IMR-90 (cell line): ENCODE results near the gene DNAJB8. TPM values are rescaled to one million over a fixed set of nuclear protein-coding genes. Genes with fewer than 3 reads are reported as not detected.

Experiments used
- ATAC-seq: fragments of 200-7000 bp; cut with Tn5 transposase; 2 replicates; pipeline ENCODE4 v1.9.1; 2020; ENCODE audit warnings: low read depth, mild to moderate bottlenecking, moderate library complexity
- BruUV-seq: library from RNA; stranded (reverse); fragments of 400-500 nt; replicated peaks from 2 replicates; lab custom pipeline; 2021; lab: Mats Ljungman, UMichigan
- CTCF ChIA-PET: fragments of 300-600 bp; formaldehyde crosslinking; extraction: SDS; loops from one replicate; lab custom pipeline; 2021; ENCODE audit warnings: antibody characterized with exemption; lab: Yijun Ruan, JAX
- POLR2A ChIA-PET: fragments of 300-600 bp; sonication (Branson Sonifier 250); formaldehyde crosslinking; loops from one replicate; lab custom pipeline; 2022; ENCODE audit warnings: antibody characterized with exemption; ENCODE audit not compliant: unreplicated experiment; lab: Charles Lee
- DNase-seq: peaks from one replicate; pipeline ENCODE4 v3.0.0; 2013
- H2AFZ ChIP-seq: replicated peaks from 2 replicates; pipeline ENCODE3; 2013; ENCODE audit warnings: low read length, mild to moderate bottlenecking; ENCODE audit not compliant: poor library complexity
- H2AK5ac ChIP-seq: 2 replicates; pipeline ENCODE4 v1.6.1; 2013; ENCODE audit warnings: low read depth, low read length, inconsistent platforms
- H2AK9ac ChIP-seq: replicated peaks from 2 replicates; pipeline ENCODE3; 2013; ENCODE audit warnings: mild to moderate bottlenecking, low read depth, low read length, moderate library complexity; ENCODE audit not compliant: poor library complexity
- H2BK120ac ChIP-seq: 2 replicates; pipeline ENCODE4 v1.6.1; 2013; ENCODE audit warnings: low read depth, low read length, inconsistent platforms
- H2BK15ac ChIP-seq: 3 replicates; pipeline ENCODE4 v1.6.1; 2013; ENCODE audit warnings: low read depth, low read length, inconsistent platforms
- H2BK20ac ChIP-seq: 2 replicates; pipeline ENCODE4 v1.6.1; 2013; ENCODE audit warnings: low read depth, mild to moderate bottlenecking, inconsistent platforms, low read length, moderate library complexity
- H2BK5ac ChIP-seq: 2 replicates; pipeline ENCODE4 v1.6.1; 2013; ENCODE audit warnings: mild to moderate bottlenecking, low read depth, low read length, inconsistent platforms; ENCODE audit not compliant: poor library complexity, severe bottlenecking
- H3K14ac ChIP-seq: replicated peaks from 2 replicates; pipeline ENCODE4 v1.6.1; 2013; ENCODE audit warnings: low read depth, low read length, inconsistent platforms
- H3K18ac ChIP-seq: 2 replicates; pipeline ENCODE4 v1.6.1; 2013; ENCODE audit warnings: low read depth, low read length, control low read depth
- H3K23ac ChIP-seq: 2 replicates; pipeline ENCODE4 v1.6.1; 2013; ENCODE audit warnings: low read depth, low read length, inconsistent platforms
- H3K27ac ChIP-seq: 2 replicates; pipeline ENCODE4 v1.5.1; 2013; ENCODE audit warnings: mild to moderate bottlenecking, control low read depth, low read length; ENCODE audit not compliant: insufficient read depth
- H3K27me3 ChIP-seq: 2 replicates; pipeline ENCODE4 v1.6.1; 2013; ENCODE audit warnings: low read length; ENCODE audit not compliant: control insufficient read depth, insufficient read depth
- H3K36me3 ChIP-seq: 2 replicates; pipeline ENCODE4 v1.6.1; 2013; ENCODE audit warnings: low read length, mixed read lengths; ENCODE audit not compliant: control insufficient read depth, insufficient read depth
- H3K4ac ChIP-seq: 2 replicates; pipeline ENCODE4 v1.6.1; 2013; ENCODE audit warnings: low read depth, low read length, inconsistent platforms
- H3K4me1 ChIP-seq: 2 replicates; pipeline ENCODE4 v1.6.1; 2013; ENCODE audit warnings: low read length, mixed read lengths; ENCODE audit not compliant: control insufficient read depth, insufficient read depth
- H3K4me2 ChIP-seq: 2 replicates; pipeline ENCODE4 v1.6.1; 2013; ENCODE audit warnings: low read depth, mild to moderate bottlenecking, control low read depth, low read length, moderate library complexity
- H3K4me3 ChIP-seq: 2 replicates; pipeline ENCODE4 v1.5.1; 2013; ENCODE audit warnings: low read depth, mild to moderate bottlenecking, control low read depth, low read length, moderate library complexity; ENCODE audit not compliant: insufficient read depth
- H3K56ac ChIP-seq: 2 replicates; pipeline ENCODE4 v1.6.1; 2013; ENCODE audit warnings: low read length, inconsistent platforms; ENCODE audit not compliant: insufficient read depth; ENCODE audit errors: extremely low read depth
- H3K79me1 ChIP-seq, 2 experiments: 2 replicates each; pipeline ENCODE4 v1.6.1; 2013; ENCODE audit warnings: low read length in 2 of 2, inconsistent platforms in 1 of 2, low read depth in 1 of 2
- H3K9ac ChIP-seq: 2 replicates; pipeline ENCODE4 v1.6.1; 2013; ENCODE audit warnings: low read depth, low read length, control low read depth
- H3K9me1 ChIP-seq: 2 replicates; pipeline ENCODE4 v1.6.1; 2013; ENCODE audit warnings: low read length, inconsistent platforms; ENCODE audit not compliant: insufficient read depth
- H3K9me3 ChIP-seq: 2 replicates; pipeline ENCODE4 v1.6.1; 2013; ENCODE audit warnings: low read length; ENCODE audit not compliant: control insufficient read depth, insufficient read depth
- H4K20me1 ChIP-seq: 2 replicates; pipeline ENCODE4 v1.6.1; 2013; ENCODE audit warnings: low read length, inconsistent platforms; ENCODE audit not compliant: insufficient read depth
- H4K5ac ChIP-seq: 2 replicates; pipeline ENCODE4 v1.6.1; 2013; ENCODE audit warnings: mild to moderate bottlenecking, low read depth, low read length, control low read depth
- H4K8ac ChIP-seq, 2 experiments: 2 replicates each; pipeline ENCODE4 v1.6.1; 2013; ENCODE audit warnings: low read depth in 2 of 2, low read length in 2 of 2, control low read depth in 1 of 2, inconsistent platforms in 1 of 2
- H4K91ac ChIP-seq: 2 replicates; pipeline ENCODE4 v1.6.1; 2013; ENCODE audit warnings: low read depth, low read length, inconsistent platforms; ENCODE audit not compliant: insufficient read depth
- CHD1 ChIP-seq: IDR thresholded peaks from 2 replicates; pipeline ENCODE4 v1.6.1; 2012; ENCODE audit warnings: low read depth, low read length, improper control_type of control experiment
- NFE2L2 ChIP-seq: fragments of 150-350 bp; IDR thresholded peaks from 2 replicates; pipeline ENCODE4 v1.6.1; 2016; ENCODE audit warnings: low read depth, mild to moderate bottlenecking, low read length
- RFX5 ChIP-seq: IDR thresholded peaks from 2 replicates; pipeline ENCODE4 v1.8.0; 2012; ENCODE audit warnings: low read depth, mild to moderate bottlenecking, low read length, moderate library complexity
- SMC3 ChIP-seq: fragments of 150-350 bp; IDR thresholded peaks from 2 replicates; pipeline ENCODE4 v1.6.1; 2016; ENCODE audit warnings: low read depth, mild to moderate bottlenecking, antibody characterized with exemption, low read length, moderate library complexity
- USF2 ChIP-seq: fragments of 150-350 bp; IDR thresholded peaks from 2 replicates; pipeline ENCODE4 v1.6.1; 2017; ENCODE audit warnings: mild to moderate bottlenecking, antibody characterized with exemption, low read length, low read depth
- WGBS, 2 experiments: methylation state at CpG; one replicate each; pipeline versions ENCODE4 v1.1.5 to v1.1.7; 2013; ENCODE audit warnings: missing lambda C conversion rate in 2 of 2; ENCODE audit not compliant: insufficient read length in 1 of 2; ENCODE audit errors: extremely low coverage in 2 of 2; 5-methylcytosine and 5-hydroxymethylcytosine counted together
- dilution Hi-C: fragments of 300-500 bp; cut with HindIII; formaldehyde crosslinking; loops from one replicate; pipeline ENCODE4 v1.14.3; 2018; ENCODE audit warnings: low sequenced_read_pairs; ENCODE audit not compliant: unreplicated experiment
- in situ Hi-C: fragments of 300-500 bp; cut with MboI; formaldehyde crosslinking; loops from 3 replicates; pipeline ENCODE4 v1.14.3; 2019; ENCODE audit warnings: low sequenced_read_pairs, inconsistent platforms, mixed read lengths
- intact Hi-C: fragments of 100-400 bp; cut with micrococcal nuclease; formaldehyde crosslinking; loops from 2 replicates; pipeline ENCODE4 v1.10.0; 2022
- polyA plus RNA-seq, 3 experiments: library from polyadenylated mRNA; depleted of rRNA; stranded (reverse); fragments of >200 nt; gene quantifications; 2 replicates each; pipeline ENCODE4 v1.2.3, GENCODE V29; 2012; ENCODE audit warnings: low replicate concordance in 1 of 3
- total RNA-seq: library from RNA; depleted of rRNA; stranded (reverse); fragments of >200 nt; gene quantifications from 2 replicates; pipeline ENCODE4 v1.2.3, GENCODE V29; 2012

Gene DNAJB8
- total and polyA plus RNA-seq, 2 of the 4 experiments (the other 2 are of a cell fraction) = not detected

- no peak overlapping the region for H4K5ac ChIP-seq
- H3K79me1 ChIP-seq = no peaks in the 10 kb centered on the region
- H3K4me2 ChIP-seq = no peak overlapping the region
- no peak overlapping the region for H4K91ac ChIP-seq
- no peak overlapping the region for H2BK120ac ChIP-seq
- peaks cover 8% of the 10 kb centered on the region for H3K9me3 ChIP-seq
- no peaks in the 10 kb centered on the region for H4K20me1 ChIP-seq
- H2AK5ac ChIP-seq = no peak overlapping the region
- H3K4me1 ChIP-seq = no peaks in the 10 kb centered on the region
- H3K36me3 ChIP-seq = no peaks in the 10 kb centered on the region
- CTCF ChIA-PET = no interaction called here
- no TSS peak for BruUV-seq
- no peak overlapping the region for H3K9ac ChIP-seq
- H3K9me1 ChIP-seq = peaks cover 8% of the 10 kb centered on the region
- WGBS, 2 experiments = 58% methylated on average over 4 of the region's 17 CpGs; no CpG with 5 or more reads in 1 of the 2 experiments
- in situ Hi-C loops = no loop called here
- H4K8ac ChIP-seq = no peak overlapping the region
- H3K4me3 ChIP-seq = no peak overlapping the region
- TF ChIP-seq NFE2L2 (no peak), RFX5 (no peak), CHD1 (no peak), SMC3 (no peak), USF2 (no peak)
- dilution Hi-C loops = no loop called here
- no peak overlapping the region for H2BK15ac ChIP-seq
- no peak overlapping the region for H2AK9ac ChIP-seq
- DNase-seq (no peak), ATAC-seq (no peak)
- intact Hi-C loops = no loop called here
- peak overlapping the region; percentile 32 for H2AFZ ChIP-seq
- no peak overlapping the region for H3K56ac ChIP-seq
- peaks cover 86% of the 10 kb centered on the region for H3K27me3 ChIP-seq
- H3K14ac ChIP-seq = no peak overlapping the region
- H2BK5ac ChIP-seq = no peak overlapping the region
- H3K18ac ChIP-seq = no peak overlapping the region
- no peak overlapping the region for H3K27ac ChIP-seq
- no peak overlapping the region for H3K4ac ChIP-seq
- H2BK20ac ChIP-seq = no peak overlapping the region
- POLR2A ChIA-PET = no interaction called here
- H3K23ac ChIP-seq = no peak overlapping the region
Observed at GRCh38 chr3:128468285-128468790, 1.6 kb upstream of the DNAJB8 start.
